Endodermal cell (in vitro differentiated cells): ENCODE measurements around the gene AWAT1. TPM values are rescaled to one million over a fixed set of nuclear protein-coding genes. Genes with fewer than 3 reads are reported as not detected.
A peak's percentile ranks its signal among the peaks of the same experiment; 100 is the strongest.

Experiments used
- DNase-seq: peaks from one replicate; pipeline ENCODE4 v3.0.0-alpha.2; 2017
- H3K27ac ChIP-seq: 2 replicates; pipeline ENCODE4 v1.5.1; 2013; ENCODE audit warnings: mild to moderate bottlenecking, low read depth, low read length, moderate library complexity
- H3K27me3 ChIP-seq: 2 replicates; pipeline ENCODE4 v1.6.1; 2013; ENCODE audit warnings: mild to moderate bottlenecking, low read length, moderate library complexity; ENCODE audit not compliant: insufficient read depth, control insufficient read depth, poor library complexity, severe bottlenecking
- H3K36me3 ChIP-seq: 2 replicates; pipeline ENCODE4 v1.7.0; 2013; ENCODE audit warnings: mild to moderate bottlenecking, low read length, moderate library complexity; ENCODE audit not compliant: control insufficient read depth, insufficient read depth
- H3K4me1 ChIP-seq: one replicate; pipeline ENCODE4 v1.7.0; 2013; ENCODE audit warnings: low read length; ENCODE audit not compliant: control insufficient read depth, insufficient read depth
- H3K4me3 ChIP-seq: 2 replicates; pipeline ENCODE4 v1.5.1; 2013; ENCODE audit warnings: mild to moderate bottlenecking, low read length, moderate library complexity
- H3K9ac ChIP-seq: 2 replicates; pipeline ENCODE4 v1.6.1; 2013; ENCODE audit warnings: mild to moderate bottlenecking, low read length, moderate library complexity; ENCODE audit not compliant: poor library complexity, severe bottlenecking; ENCODE audit errors: extremely low read depth
- H3K9me3 ChIP-seq: 2 replicates; pipeline ENCODE4 v1.6.1; 2013; ENCODE audit warnings: mild to moderate bottlenecking, low read length, moderate library complexity; ENCODE audit not compliant: control insufficient read depth
- H3K27ac Mint-ChIP-seq: 2 replicates; pipeline ENCODE4 v1.8.0; 2020; ENCODE audit warnings: mixed read lengths
- H3K27me3 Mint-ChIP-seq: 2 replicates; pipeline ENCODE4 v1.8.0; 2021; ENCODE audit warnings: mild to moderate bottlenecking, mixed read lengths; ENCODE audit not compliant: insufficient read depth
- H3K36me3 Mint-ChIP-seq: 2 replicates; pipeline ENCODE4 v1.8.0; 2020; ENCODE audit warnings: low read depth, mixed read lengths
- H3K4me1 Mint-ChIP-seq: 2 replicates; pipeline ENCODE4 v1.8.0; 2020; ENCODE audit warnings: mixed read lengths
- H3K4me3 Mint-ChIP-seq: 2 replicates; pipeline ENCODE4 v1.8.0; 2020; ENCODE audit warnings: mild to moderate bottlenecking, moderate library complexity, mixed read lengths
- H3K9me3 Mint-ChIP-seq: 2 replicates; pipeline ENCODE4 v1.8.0; 2020; ENCODE audit warnings: mild to moderate bottlenecking, mixed read lengths
- CTCF ChIP-seq: fragments of 200-600 bp; sonication (generic); conservative IDR thresholded peaks from 2 replicates; pipeline ENCODE4 v1.5.0; 2021; ENCODE audit warnings: antibody characterized with exemption, mild to moderate bottlenecking
- WGBS, 2 experiments: methylation state at CpG; one replicate each; pipeline versions ENCODE4 v1.1.5 to v1.1.7; 2013; ENCODE audit warnings: missing lambda C conversion rate in 2 of 2, mixed read lengths in 1 of 2; ENCODE audit not compliant: insufficient coverage in 1 of 2, insufficient read length in 1 of 2; 5-methylcytosine and 5-hydroxymethylcytosine counted together
- long read RNA-seq, 4 experiments: library from polyadenylated mRNA in 2 of 4; library from RNA in 1 of 4; library from capped mRNA in 1 of 4; stranded (forward) in 3 of 4; unstranded in 1 of 4; transcript quantifications; one replicate each; pipeline ENCODE4 v2.0.0, GENCODE V29; 2020 to 2021; ENCODE audit warnings: inconsistent platforms in 1 of 4
- polyA plus RNA-seq, 2 experiments: library from polyadenylated mRNA; stranded (reverse); fragments of 50-300 nt; gene quantifications; one replicate each; pipeline ENCODE4 v1.2.3, GENCODE V29; 2013
- total RNA-seq, 2 donors: library from RNA; stranded (reverse); fragmentation: NEBNext Ultra II Directional in 1 of 2; extraction: Animal tissue kit (Norgen Biotek cat#: 25700) in 1 of 2; gene quantifications; 2 replicates in 1 of 2; 3 replicates in 1 of 2; pipeline ENCODE4 v1.2.1, GENCODE V29; 2021

The AWAT1 gene
- total RNA-seq, result not detected
- not detected for polyA plus RNA-seq (2013, experiment 1 of 2)
- not detected for polyA plus RNA-seq (2013, experiment 2 of 2)
- long read RNA-seq, experiment 1, result 0 reads
- long read RNA-seq, experiment 2, result 0 reads
- long read RNA-seq, experiment 3, result 0 reads
- long read RNA-seq, experiment 4, result 0 reads

GRCh38 chrX:70234355-70234754, at the start of gene AWAT1:
Gene AWAT1, plus strand, starts transcription at chrX:70234655. Its CDS starts 41 bp downstream, at chrX:70234696.
- H3K4me1 ChIP-seq, result no peaks in the 10 kb centered on the region
- Mint-ChIP-seq H3K27me3 (no peaks in the 10 kb centered on the region), H3K36me3 (no peaks in the 10 kb centered on the region), H3K27ac (no peak within 1 kb of the TSS), H3K4me3 (no peak within 1 kb of the TSS), H3K9me3 (peaks cover 43% of the 10 kb centered on the region), H3K4me1 (peaks cover 4% of the 10 kb centered on the region)
- no peak within 1 kb of the TSS for H3K4me3 ChIP-seq
- H3K36me3 ChIP-seq, result no peaks in the 10 kb centered on the region
- no peak for TF ChIP-seq CTCF
- no peaks in the 10 kb centered on the region for H3K9me3 ChIP-seq
- DNase-seq, result no peak
- 96 to 100% methylated on average over 1 to 3 of the region's 3 CpGs for WGBS, 2 experiments
- H3K9ac ChIP-seq, result no peak within 1 kb of the TSS
- no peaks in the 10 kb centered on the region for H3K27me3 ChIP-seq
- H3K27ac ChIP-seq, result no peak within 1 kb of the TSS

GRCh38 chrX:70190225-70190624, 44.2 kb upstream of the AWAT1 start:
- no peak for DNase-seq
- no peaks in the 10 kb centered on the region for H3K36me3 Mint-ChIP-seq
- H3K9me3 ChIP-seq, result no peaks in the 10 kb centered on the region

GRCh38 chrX:70196961-70197720, 37.3 kb upstream of the AWAT1 start:
- H3K4me1 ChIP-seq, result no peaks in the 10 kb centered on the region
- no peaks in the 10 kb centered on the region for H3K27me3 ChIP-seq
- Mint-ChIP-seq H3K9me3 (peaks cover 47% of the 10 kb centered on the region), H3K36me3 (no peaks in the 10 kb centered on the region), H3K4me1 (no peaks in the 10 kb centered on the region), H3K4me3 (no peak overlapping the region), H3K27me3 (peaks cover 2% of the 10 kb centered on the region), H3K27ac (no peak overlapping the region)
- peak; percentile 79 for TF ChIP-seq CTCF
- no peak overlapping the region for H3K27ac ChIP-seq
- no peak overlapping the region for H3K9ac ChIP-seq
- 35 to 50% methylated on average over 1 to 11 of the region's 12 CpGs for WGBS, 2 experiments
- H3K36me3 ChIP-seq, result no peaks in the 10 kb centered on the region
- H3K4me3 ChIP-seq, result no peak overlapping the region
- no peaks in the 10 kb centered on the region for H3K9me3 ChIP-seq
- peak; percentile 86 for DNase-seq

More at GRCh38 chrX:70190225-70190624, 44.2 kb upstream of the AWAT1 start:
- Mint-ChIP-seq H3K27me3 (no peaks in the 10 kb centered on the region), H3K9me3 (peaks cover 62% of the 10 kb centered on the region), H3K27ac (no peak overlapping the region), H3K4me3 (no peak overlapping the region), H3K4me1 (no peaks in the 10 kb centered on the region)
- no peaks in the 10 kb centered on the region for H3K27me3 ChIP-seq
- no peak for TF ChIP-seq CTCF
- H3K36me3 ChIP-seq, result no peaks in the 10 kb centered on the region
- H3K4me3 ChIP-seq, result no peak overlapping the region
- no peak overlapping the region for H3K27ac ChIP-seq
- H3K9ac ChIP-seq, result no peak overlapping the region
- H3K4me1 ChIP-seq, result no peaks in the 10 kb centered on the region
